IMR-90 (cell line): ENCODE results near the gene SDK1. TPM values are rescaled to one million over a fixed set of nuclear protein-coding genes. Genes with fewer than 3 reads are reported as not detected.

Experiments
- ATAC-seq: fragments of 200-7000 bp; cut with Tn5 transposase; 2 replicates; pipeline ENCODE4 v1.9.1; 2020; ENCODE audit warnings: low read depth, mild to moderate bottlenecking, moderate library complexity
- BruUV-seq: library from RNA; stranded (reverse); fragments of 400-500 nt; replicated peaks from 2 replicates; lab custom pipeline; 2021; lab: Mats Ljungman, UMichigan
- CTCF ChIA-PET: fragments of 300-600 bp; formaldehyde crosslinking; extraction: SDS; loops from one replicate; lab custom pipeline; 2021; ENCODE audit warnings: antibody characterized with exemption; lab: Yijun Ruan, JAX
- POLR2A ChIA-PET: fragments of 300-600 bp; sonication (Branson Sonifier 250); formaldehyde crosslinking; loops from one replicate; lab custom pipeline; 2022; ENCODE audit warnings: antibody characterized with exemption; ENCODE audit not compliant: unreplicated experiment; lab: Charles Lee
- DNase-seq: peaks from one replicate; pipeline ENCODE4 v3.0.0; 2013
- H2AFZ ChIP-seq: replicated peaks from 2 replicates; pipeline ENCODE3; 2013; ENCODE audit warnings: low read length, mild to moderate bottlenecking; ENCODE audit not compliant: poor library complexity
- H2AK5ac ChIP-seq: 2 replicates; pipeline ENCODE4 v1.6.1; 2013; ENCODE audit warnings: low read depth, low read length, inconsistent platforms
- H2AK9ac ChIP-seq: replicated peaks from 2 replicates; pipeline ENCODE3; 2013; ENCODE audit warnings: mild to moderate bottlenecking, low read depth, low read length, moderate library complexity; ENCODE audit not compliant: poor library complexity
- H2BK120ac ChIP-seq: 2 replicates; pipeline ENCODE4 v1.6.1; 2013; ENCODE audit warnings: low read depth, low read length, inconsistent platforms
- H2BK15ac ChIP-seq: 3 replicates; pipeline ENCODE4 v1.6.1; 2013; ENCODE audit warnings: low read depth, low read length, inconsistent platforms
- H2BK20ac ChIP-seq: 2 replicates; pipeline ENCODE4 v1.6.1; 2013; ENCODE audit warnings: low read depth, mild to moderate bottlenecking, inconsistent platforms, low read length, moderate library complexity
- H2BK5ac ChIP-seq: 2 replicates; pipeline ENCODE4 v1.6.1; 2013; ENCODE audit warnings: mild to moderate bottlenecking, low read depth, low read length, inconsistent platforms; ENCODE audit not compliant: poor library complexity, severe bottlenecking
- H3K14ac ChIP-seq: replicated peaks from 2 replicates; pipeline ENCODE4 v1.6.1; 2013; ENCODE audit warnings: low read depth, low read length, inconsistent platforms
- H3K18ac ChIP-seq: 2 replicates; pipeline ENCODE4 v1.6.1; 2013; ENCODE audit warnings: low read depth, low read length, control low read depth
- H3K23ac ChIP-seq: 2 replicates; pipeline ENCODE4 v1.6.1; 2013; ENCODE audit warnings: low read depth, low read length, inconsistent platforms
- H3K27ac ChIP-seq: 2 replicates; pipeline ENCODE4 v1.5.1; 2013; ENCODE audit warnings: mild to moderate bottlenecking, control low read depth, low read length; ENCODE audit not compliant: insufficient read depth
- H3K27me3 ChIP-seq: 2 replicates; pipeline ENCODE4 v1.6.1; 2013; ENCODE audit warnings: low read length; ENCODE audit not compliant: control insufficient read depth, insufficient read depth
- H3K36me3 ChIP-seq: 2 replicates; pipeline ENCODE4 v1.6.1; 2013; ENCODE audit warnings: low read length, mixed read lengths; ENCODE audit not compliant: control insufficient read depth, insufficient read depth
- H3K4ac ChIP-seq: 2 replicates; pipeline ENCODE4 v1.6.1; 2013; ENCODE audit warnings: low read depth, low read length, inconsistent platforms
- H3K4me1 ChIP-seq: 2 replicates; pipeline ENCODE4 v1.6.1; 2013; ENCODE audit warnings: low read length, mixed read lengths; ENCODE audit not compliant: control insufficient read depth, insufficient read depth
- H3K4me2 ChIP-seq: 2 replicates; pipeline ENCODE4 v1.6.1; 2013; ENCODE audit warnings: low read depth, mild to moderate bottlenecking, control low read depth, low read length, moderate library complexity
- H3K4me3 ChIP-seq: 2 replicates; pipeline ENCODE4 v1.5.1; 2013; ENCODE audit warnings: low read depth, mild to moderate bottlenecking, control low read depth, low read length, moderate library complexity; ENCODE audit not compliant: insufficient read depth
- H3K56ac ChIP-seq: 2 replicates; pipeline ENCODE4 v1.6.1; 2013; ENCODE audit warnings: low read length, inconsistent platforms; ENCODE audit not compliant: insufficient read depth; ENCODE audit errors: extremely low read depth
- H3K79me1 ChIP-seq, 2 experiments: 2 replicates each; pipeline ENCODE4 v1.6.1; 2013; ENCODE audit warnings: low read length in 2 of 2, inconsistent platforms in 1 of 2, low read depth in 1 of 2
- H3K9ac ChIP-seq: 2 replicates; pipeline ENCODE4 v1.6.1; 2013; ENCODE audit warnings: low read depth, low read length, control low read depth
- H3K9me1 ChIP-seq: 2 replicates; pipeline ENCODE4 v1.6.1; 2013; ENCODE audit warnings: low read length, inconsistent platforms; ENCODE audit not compliant: insufficient read depth
- H3K9me3 ChIP-seq: 2 replicates; pipeline ENCODE4 v1.6.1; 2013; ENCODE audit warnings: low read length; ENCODE audit not compliant: control insufficient read depth, insufficient read depth
- H4K20me1 ChIP-seq: 2 replicates; pipeline ENCODE4 v1.6.1; 2013; ENCODE audit warnings: low read length, inconsistent platforms; ENCODE audit not compliant: insufficient read depth
- H4K5ac ChIP-seq: 2 replicates; pipeline ENCODE4 v1.6.1; 2013; ENCODE audit warnings: mild to moderate bottlenecking, low read depth, low read length, control low read depth
- H4K8ac ChIP-seq, 2 experiments: 2 replicates each; pipeline ENCODE4 v1.6.1; 2013; ENCODE audit warnings: low read depth in 2 of 2, low read length in 2 of 2, control low read depth in 1 of 2, inconsistent platforms in 1 of 2
- H4K91ac ChIP-seq: 2 replicates; pipeline ENCODE4 v1.6.1; 2013; ENCODE audit warnings: low read depth, low read length, inconsistent platforms; ENCODE audit not compliant: insufficient read depth
- CEBPB ChIP-seq: IDR thresholded peaks from 2 replicates; pipeline ENCODE4 v1.6.1; 2012; ENCODE audit warnings: low read depth, low read length, improper control_type of control experiment
- CHD1 ChIP-seq: IDR thresholded peaks from 2 replicates; pipeline ENCODE4 v1.6.1; 2012; ENCODE audit warnings: low read depth, low read length, improper control_type of control experiment
- NFE2L2 ChIP-seq: fragments of 150-350 bp; IDR thresholded peaks from 2 replicates; pipeline ENCODE4 v1.6.1; 2016; ENCODE audit warnings: low read depth, mild to moderate bottlenecking, low read length
- POLR2A ChIP-seq: IDR thresholded peaks from 2 replicates; pipeline ENCODE4 v1.6.1; 2012; ENCODE audit warnings: mild to moderate bottlenecking, low read depth, low read length
- RAD21 ChIP-seq: IDR thresholded peaks from 2 replicates; pipeline ENCODE4 v1.6.1; 2012; ENCODE audit warnings: low read length, improper control_type of control experiment
- WGBS, 2 experiments: methylation state at CpG; one replicate each; pipeline versions ENCODE4 v1.1.5 to v1.1.7; 2013; ENCODE audit warnings: missing lambda C conversion rate in 2 of 2; ENCODE audit not compliant: insufficient read length in 1 of 2; ENCODE audit errors: extremely low coverage in 2 of 2; 5-methylcytosine and 5-hydroxymethylcytosine counted together
- dilution Hi-C: fragments of 300-500 bp; cut with HindIII; formaldehyde crosslinking; loops from one replicate; pipeline ENCODE4 v1.14.3; 2018; ENCODE audit warnings: low sequenced_read_pairs; ENCODE audit not compliant: unreplicated experiment
- in situ Hi-C: fragments of 300-500 bp; cut with MboI; formaldehyde crosslinking; loops from 3 replicates; pipeline ENCODE4 v1.14.3; 2019; ENCODE audit warnings: low sequenced_read_pairs, inconsistent platforms, mixed read lengths
- intact Hi-C: fragments of 100-400 bp; cut with micrococcal nuclease; formaldehyde crosslinking; loops from 2 replicates; pipeline ENCODE4 v1.10.0; 2022
- polyA plus RNA-seq, 3 experiments: library from polyadenylated mRNA; depleted of rRNA; stranded (reverse); fragments of >200 nt; gene quantifications; 2 replicates each; pipeline ENCODE4 v1.2.3, GENCODE V29; 2012; ENCODE audit warnings: low replicate concordance in 1 of 3
- total RNA-seq: library from RNA; depleted of rRNA; stranded (reverse); fragments of >200 nt; gene quantifications from 2 replicates; pipeline ENCODE4 v1.2.3, GENCODE V29; 2012
- TF ChIP-seq, protein P1 (sequence below): fragments of 150-350 bp; IDR thresholded peaks from 2 replicates; pipeline ENCODE4 v1.6.1; 2017; ENCODE audit warnings: mild to moderate bottlenecking, antibody characterized with exemption, low read length, low read depth

The SDK1 gene
- total and polyA plus RNA-seq, 2 of the 4 experiments (the other 2 are of a cell fraction): 1.5 to 1.6 TPM

GRCh38 chr7:3953133-3953532, 652.1 kb downstream of the SDK1 start:
- in situ Hi-C loops: no loop called here
- H3K14ac ChIP-seq: no peak overlapping the region

More at GRCh38 chr7:3953133-3953532, 652.1 kb downstream of the SDK1 start:
- H4K5ac ChIP-seq: no peak overlapping the region
- no peaks in the 10 kb centered on the region for H3K27me3 ChIP-seq
- H4K91ac ChIP-seq: no peak overlapping the region
- H3K18ac ChIP-seq: no peak overlapping the region
- H2BK120ac ChIP-seq: no peak overlapping the region
- H2AFZ ChIP-seq: no peak overlapping the region
- H2BK20ac ChIP-seq: no peak overlapping the region
- no peak overlapping the region for H3K27ac ChIP-seq
- no peak for DNase-seq
- TF ChIP-seq RAD21: no peak
- no peak for TF ChIP-seq NFE2L2
- no peak for TF ChIP-seq CEBPB
- no peak for TF ChIP-seq CHD1
- TF ChIP-seq POLR2A: no peak
- TF ChIP-seq, protein P1, sequence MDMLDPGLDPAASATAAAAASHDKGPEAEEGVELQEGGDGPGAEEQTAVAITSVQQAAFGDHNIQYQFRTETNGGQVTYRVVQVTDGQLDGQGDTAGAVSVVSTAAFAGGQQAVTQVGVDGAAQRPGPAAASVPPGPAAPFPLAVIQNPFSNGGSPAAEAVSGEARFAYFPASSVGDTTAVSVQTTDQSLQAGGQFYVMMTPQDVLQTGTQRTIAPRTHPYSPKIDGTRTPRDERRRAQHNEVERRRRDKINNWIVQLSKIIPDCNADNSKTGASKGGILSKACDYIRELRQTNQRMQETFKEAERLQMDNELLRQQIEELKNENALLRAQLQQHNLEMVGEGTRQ: no peak
- no peak overlapping the region for H2AK5ac ChIP-seq
- ChIA-PET CTCF (no interaction called here), POLR2A (no interaction called here)
- peaks cover 5% of the 10 kb centered on the region for H3K9me3 ChIP-seq
- intact Hi-C loops: no loop called here
- H3K9ac ChIP-seq: no peak overlapping the region
- H3K56ac ChIP-seq: no peak overlapping the region
- H4K20me1 ChIP-seq: no peaks in the 10 kb centered on the region
- H3K23ac ChIP-seq: no peak overlapping the region
- no peak overlapping the region for H3K4me3 ChIP-seq
- no peaks in the 10 kb centered on the region for H3K36me3 ChIP-seq
- H3K4me1 ChIP-seq: peaks cover 8% of the 10 kb centered on the region; the same call in 1 of the 2 replicates
- 85% methylated on average over 5 of the region's 6 CpGs; no CpG with 5 or more reads in 1 of the 2 experiments for WGBS, 2 experiments
- no peaks in the 10 kb centered on the region for H3K79me1 ChIP-seq
- H2AK9ac ChIP-seq: no peak overlapping the region
- H3K4ac ChIP-seq: no peak overlapping the region
- H2BK15ac ChIP-seq: no peak overlapping the region
- no peaks in the 10 kb centered on the region for H3K9me1 ChIP-seq
- H2BK5ac ChIP-seq: no peak overlapping the region
- BruUV-seq: no TSS peak
- ATAC-seq: no peak
- dilution Hi-C loops: no loop called here
- no peak overlapping the region for H3K4me2 ChIP-seq
- no peak overlapping the region for H4K8ac ChIP-seq
